SK-N-SH (cell line): ENCODE data around the gene FAM216A. TPM values are rescaled to one million over a fixed set of nuclear protein-coding genes. Genes with fewer than 3 reads are reported as not detected.

Experiments
- CTCF ChIA-PET: fragments of 300-600, 350-600 bp; formaldehyde crosslinking; extraction: SDS; loops from one replicate; lab custom pipeline; 2021; lab: Yijun Ruan, JAX
- POLR2A ChIA-PET: fragments of 350-600 bp; sonication (Branson Sonifier 250); formaldehyde crosslinking; extraction: SDS; loops from one replicate; lab custom pipeline; 2020; ENCODE audit warnings: antibody characterized with exemption, inconsistent platforms; lab: Yijun Ruan, JAX
- DNase-seq: peaks from one replicate; pipeline ENCODE4 v3.0.0; 2012
- H2AFZ ChIP-seq: fragments of 200-600 bp; sonication (generic); 2 replicates; pipeline ENCODE4 v1.8.1; 2016; ENCODE audit warnings: antibody characterized with exemption, mild to moderate bottlenecking, low read depth
- H3F3A ChIP-seq: fragments of 200-600 bp; sonication (generic); replicated peaks from 2 replicates; pipeline ENCODE3; 2016; ENCODE audit warnings: antibody characterized with exemption, mild to moderate bottlenecking; ENCODE audit not compliant: insufficient read depth
- H3K27ac ChIP-seq, 2 experiments: fragments of 200-500 bp in 1 of 2; fragments of 200-600 bp in 1 of 2; sonication (Bioruptor generic) in 1 of 2; sonication (generic), shearing (Covaris generic) in 1 of 2; 2 replicates each; pipeline versions ENCODE4 v1.5.1 to v1.6.1; 2014 to 2016; ENCODE audit warnings: low read depth in 2 of 2, inconsistent platforms in 1 of 2, low read length in 1 of 2, mild to moderate bottlenecking in 1 of 2, mixed read lengths in 1 of 2
- H3K27me3 ChIP-seq: fragments of 200-600 bp; sonication (generic), shearing (Covaris generic); 2 replicates; pipeline ENCODE4 v1.6.1; 2016; ENCODE audit warnings: mixed run types; ENCODE audit not compliant: insufficient read depth
- H3K36me3 ChIP-seq, 2 experiments: fragments of 200-500 bp in 1 of 2; fragments of 200-600 bp in 1 of 2; sonication (Bioruptor generic) in 1 of 2; sonication (generic) in 1 of 2; replicated peaks in 1 of 2; 2 replicates each; pipeline versions ENCODE3 to v1.5.1; 2014 to 2016; ENCODE audit warnings: low read length in 1 of 2, mild to moderate bottlenecking in 1 of 2; ENCODE audit not compliant: insufficient read depth in 2 of 2, control insufficient read depth in 1 of 2
- H3K4me1 ChIP-seq, 2 experiments: fragments of 200-500 bp in 1 of 2; fragments of 200-600 bp in 1 of 2; sonication (Bioruptor generic) in 1 of 2; sonication (generic), shearing (Covaris generic) in 1 of 2; 2 replicates each; pipeline versions ENCODE4 v1.5.1 to v1.6.1; 2014 to 2016; ENCODE audit warnings: low read depth in 1 of 2, low read length in 1 of 2, mixed run types in 1 of 2; ENCODE audit not compliant: insufficient read depth in 2 of 2, control insufficient read depth in 1 of 2
- H3K4me2 ChIP-seq: fragments of 200-600 bp; sonication (generic), shearing (Covaris generic); 2 replicates; pipeline ENCODE4 v1.6.1; 2017; ENCODE audit warnings: mixed run types
- H3K4me3 ChIP-seq, 2 experiments: fragments of 200-500 bp in 1 of 2; fragments of 200-600 bp in 1 of 2; sonication (Bioruptor generic) in 1 of 2; sonication (generic), shearing (Covaris generic) in 1 of 2; 2 replicates each; pipeline versions ENCODE4 v1.5.1 to v1.8.1; 2014 to 2016; ENCODE audit warnings: low read depth in 2 of 2, inconsistent platforms in 1 of 2, low read length in 1 of 2, mild to moderate bottlenecking in 1 of 2, mixed read lengths in 1 of 2, moderate library complexity in 1 of 2
- H3K79me2 ChIP-seq: fragments of 200-600 bp; sonication (generic); 2 replicates; pipeline ENCODE4 v1.8.1; 2017; ENCODE audit warnings: mild to moderate bottlenecking; ENCODE audit not compliant: insufficient read depth
- H3K9ac ChIP-seq: fragments of 200-600 bp; sonication (generic); 2 replicates; pipeline ENCODE4 v1.6.1; 2017; ENCODE audit warnings: mixed run types
- H3K9me2 ChIP-seq: fragments of 200-600 bp; sonication (generic); 2 replicates; pipeline ENCODE4 v1.6.1; 2017; ENCODE audit warnings: mixed run types
- H3K9me3 ChIP-seq: fragments of 200-600 bp; sonication (generic); 2 replicates; pipeline ENCODE4 v1.6.1; 2017; ENCODE audit warnings: mixed run types, mild to moderate bottlenecking, moderate library complexity
- H4K20me1 ChIP-seq: fragments of 200-600 bp; sonication (generic); 2 replicates; pipeline ENCODE4 v1.6.1; 2017; ENCODE audit warnings: mild to moderate bottlenecking, mixed run types; ENCODE audit not compliant: insufficient read depth
- EP300 ChIP-seq, 2 experiments: IDR thresholded peaks; 2 replicates each; pipeline versions ENCODE4 v1.4.0 to v1.6.1; 2012; ENCODE audit warnings: borderline replicate concordance in 1 of 2, low read depth in 1 of 2, low read length in 1 of 2
- EZH2phosphoT487 ChIP-seq: fragments of 200-600 bp; sonication (generic); IDR thresholded peaks from 2 replicates; pipeline ENCODE4 v1.6.1; 2017; ENCODE audit warnings: low read depth, mixed run types, mild to moderate bottlenecking, antibody characterized with exemption, moderate library complexity, borderline replicate concordance
- FOXJ3 ChIP-seq: sonication (generic); formaldehyde crosslinking; IDR thresholded peaks from 2 replicates; pipeline ENCODE4 v1.5.1; 2020; ENCODE audit warnings: mild to moderate bottlenecking, missing genetic modification reagents
- GATA2 ChIP-seq: sonication (generic); formaldehyde crosslinking; IDR thresholded peaks from 2 replicates; pipeline ENCODE4 v1.5.0; 2020; ENCODE audit warnings: mild to moderate bottlenecking, missing genetic modification reagents
- IRF3 ChIP-seq: fragments of 150-350 bp; IDR thresholded peaks from 2 replicates; pipeline ENCODE4 v1.6.1; 2016; ENCODE audit warnings: mild to moderate bottlenecking, low read depth, low read length
- JUND ChIP-seq: IDR thresholded peaks from 2 replicates; pipeline ENCODE4 v1.4.0; 2012
- MEF2A ChIP-seq: IDR thresholded peaks from 2 replicates; pipeline ENCODE4 v1.4.0; 2012; ENCODE audit warnings: low read depth, borderline replicate concordance
- MXI1 ChIP-seq: IDR thresholded peaks from 2 replicates; pipeline ENCODE4 v1.6.1; 2012; ENCODE audit warnings: mild to moderate bottlenecking, low read depth, low read length, improper control_type of control experiment
- NFIC ChIP-seq: IDR thresholded peaks from 2 replicates; pipeline ENCODE4 v1.4.0; 2012; ENCODE audit warnings: borderline replicate concordance
- NRF1 ChIP-seq: IDR thresholded peaks from 2 replicates; pipeline ENCODE4 v1.6.1; 2012; ENCODE audit warnings: low read depth, mild to moderate bottlenecking, low read length
- POLR2AphosphoS5 ChIP-seq: IDR thresholded peaks from 2 replicates; pipeline ENCODE4 v1.6.1; 2012; ENCODE audit warnings: low read depth, low read length
- RCOR1 ChIP-seq: fragments of 150-350 bp; IDR thresholded peaks from 2 replicates; pipeline ENCODE4 v1.6.1; 2017; ENCODE audit warnings: antibody characterized with exemption, low read length
- RFX5 ChIP-seq: IDR thresholded peaks from 2 replicates; pipeline ENCODE4 v1.6.1; 2012; ENCODE audit warnings: mild to moderate bottlenecking, improper control_type of control experiment, low read length
- RXRA ChIP-seq: IDR thresholded peaks from 2 replicates; pipeline ENCODE4 v1.4.0; 2012; ENCODE audit warnings: low read depth, mild to moderate bottlenecking, borderline replicate concordance
- SIN3A ChIP-seq: IDR thresholded peaks from 2 replicates; pipeline ENCODE4 v1.6.1; 2012; ENCODE audit warnings: low read depth, mild to moderate bottlenecking, low read length, moderate library complexity, borderline replicate concordance
- TCF12 ChIP-seq: IDR thresholded peaks from 2 replicates; pipeline ENCODE4 v1.4.0; 2012
- TEAD4 ChIP-seq: IDR thresholded peaks from 2 replicates; pipeline ENCODE4 v1.4.0; 2012; ENCODE audit warnings: mild to moderate bottlenecking, borderline replicate concordance; ENCODE audit not compliant: insufficient read depth
- YY1 ChIP-seq: IDR thresholded peaks from 2 replicates; pipeline ENCODE4 v1.4.0; 2012; ENCODE audit warnings: low read depth, mild to moderate bottlenecking
- WGBS: methylation state at CpG from one replicate; pipeline ENCODE4 v1.1.6; 2017; ENCODE audit warnings: low lambda C conversion rate; 5-methylcytosine and 5-hydroxymethylcytosine counted together
- polyA plus RNA-seq, 3 experiments: library from polyadenylated mRNA; depleted of rRNA; stranded (reverse); fragments of >200 nt; gene quantifications; 2 replicates each; pipeline ENCODE4 v1.2.3, GENCODE V29; 2012
- TF ChIP-seq, protein P1 (sequence below): fragments of 200-600 bp; sonication (generic); IDR thresholded peaks from 2 replicates; pipeline ENCODE4 v1.6.1; 2017; ENCODE audit warnings: antibody characterized with exemption, mild to moderate bottlenecking, moderate library complexity
- TF ChIP-seq, protein P2 (sequence below): IDR thresholded peaks from 2 replicates; pipeline ENCODE4 v1.4.0; 2012; ENCODE audit warnings: low read depth, borderline replicate concordance

The FAM216A gene
- polyA plus RNA-seq, 1 of the 3 experiments (the other 2 are of a cell fraction) = 29.8 TPM

- TF ChIP-seq, protein P1, sequence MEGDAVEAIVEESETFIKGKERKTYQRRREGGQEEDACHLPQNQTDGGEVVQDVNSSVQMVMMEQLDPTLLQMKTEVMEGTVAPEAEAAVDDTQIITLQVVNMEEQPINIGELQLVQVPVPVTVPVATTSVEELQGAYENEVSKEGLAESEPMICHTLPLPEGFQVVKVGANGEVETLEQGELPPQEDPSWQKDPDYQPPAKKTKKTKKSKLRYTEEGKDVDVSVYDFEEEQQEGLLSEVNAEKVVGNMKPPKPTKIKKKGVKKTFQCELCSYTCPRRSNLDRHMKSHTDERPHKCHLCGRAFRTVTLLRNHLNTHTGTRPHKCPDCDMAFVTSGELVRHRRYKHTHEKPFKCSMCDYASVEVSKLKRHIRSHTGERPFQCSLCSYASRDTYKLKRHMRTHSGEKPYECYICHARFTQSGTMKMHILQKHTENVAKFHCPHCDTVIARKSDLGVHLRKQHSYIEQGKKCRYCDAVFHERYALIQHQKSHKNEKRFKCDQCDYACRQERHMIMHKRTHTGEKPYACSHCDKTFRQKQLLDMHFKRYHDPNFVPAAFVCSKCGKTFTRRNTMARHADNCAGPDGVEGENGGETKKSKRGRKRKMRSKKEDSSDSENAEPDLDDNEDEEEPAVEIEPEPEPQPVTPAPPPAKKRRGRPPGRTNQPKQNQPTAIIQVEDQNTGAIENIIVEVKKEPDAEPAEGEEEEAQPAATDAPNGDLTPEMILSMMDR = no peak
- TF ChIP-seq MXI1 (no peak), TCF12 (no peak), NRF1 (no peak), IRF3 (no peak)
- TF ChIP-seq, protein P2, sequence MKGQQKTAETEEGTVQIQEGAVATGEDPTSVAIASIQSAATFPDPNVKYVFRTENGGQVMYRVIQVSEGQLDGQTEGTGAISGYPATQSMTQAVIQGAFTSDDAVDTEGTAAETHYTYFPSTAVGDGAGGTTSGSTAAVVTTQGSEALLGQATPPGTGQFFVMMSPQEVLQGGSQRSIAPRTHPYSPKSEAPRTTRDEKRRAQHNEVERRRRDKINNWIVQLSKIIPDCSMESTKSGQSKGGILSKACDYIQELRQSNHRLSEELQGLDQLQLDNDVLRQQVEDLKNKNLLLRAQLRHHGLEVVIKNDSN = no peak
Observed at GRCh38 chr12:110532644-110533043, 64.0 kb downstream of the FAM216A start (continued).

DNA sequence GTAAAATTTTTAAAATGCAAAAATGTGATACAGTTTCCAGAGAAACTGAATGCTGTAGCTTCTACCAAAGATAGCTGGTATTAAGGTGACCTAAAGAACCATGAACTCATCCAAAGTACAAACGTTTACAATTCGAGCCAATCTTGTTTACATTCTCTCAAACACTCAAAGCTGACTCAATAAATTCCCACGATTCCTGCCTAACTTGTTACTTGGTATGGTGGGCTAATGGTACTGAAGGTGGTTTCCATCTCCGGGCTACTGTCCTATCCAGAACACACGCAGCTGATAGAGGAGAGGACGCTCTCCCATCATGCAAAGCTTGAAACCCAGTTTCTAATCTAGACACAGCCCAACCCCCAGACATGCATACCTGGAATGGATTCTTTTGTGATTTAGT lies 65.0 kb downstream of the FAM216A start:
- Histone ChIP-seq H3K9ac (no peak overlapping the region), H3K9me2 (no peaks in the 10 kb centered on the region), H3K27me3 (no peaks in the 10 kb centered on the region), H3K27ac (no peak overlapping the region), H4K20me1 (no peaks in the 10 kb centered on the region), H3K36me3 (peaks cover 28 to 34% of the 10 kb centered on the region in 2 experiments), H3K4me2 (no peak overlapping the region), H3K9me3 (no peaks in the 10 kb centered on the region), H3K4me1 (peaks cover 0 to 10% of the 10 kb centered on the region in 2 experiments), H3F3A (no peaks in the 10 kb centered on the region), H2AFZ (no peak overlapping the region)
- ChIA-PET CTCF (interaction anchor here (0.6 to 1.8 kb wide), 6 partner anchors 9 to 69 kb away, joined by 3 to 7 read pairs (median 4); partner anchors contain the start of genes FAM216A and GPN3), POLR2A (no interaction called here)
- 78% methylated on average over 6 of the region's 6 CpGs for WGBS
- no peak for DNase-seq
- no peak for TF ChIP-seq POLR2AphosphoS5
- no peak for TF ChIP-seq NRF1
- TF ChIP-seq MEF2A = no peak
- no peak for TF ChIP-seq JUND
- no peak for TF ChIP-seq YY1
- TF ChIP-seq RFX5 = no peak
- no peak for TF ChIP-seq GATA2 (CRISPR knock-in tag)
- TF ChIP-seq, all 33 proteins: peak for 0
- Histone ChIP-seq H3K4me3 (no peak overlapping the region), H3K79me2 (peaks cover 9% of the 10 kb centered on the region; the same call in 1 of the 2 replicates)

DNA sequence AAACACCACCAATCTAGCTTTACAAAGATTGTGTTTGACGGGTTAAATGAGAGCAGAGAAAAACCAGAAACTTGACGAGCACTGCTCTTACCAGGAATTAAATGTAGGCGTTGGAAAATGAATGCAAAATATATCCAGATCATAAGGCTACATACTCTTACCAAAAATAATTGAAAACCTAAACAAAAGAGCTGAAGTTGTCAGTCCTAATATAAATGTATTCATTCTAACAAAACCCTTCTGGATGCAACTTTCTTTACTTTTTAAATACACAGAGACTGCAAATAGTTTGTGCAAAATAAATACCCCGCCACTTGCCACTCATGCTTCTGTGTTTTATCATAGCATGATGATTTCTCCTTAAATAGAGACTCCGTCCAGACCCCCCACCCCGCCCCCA lies 66.2 kb downstream of the FAM216A start:
- POLR2A ChIA-PET = no interaction called here
- CTCF ChIA-PET = interaction anchor here (1.0 to 3.1 kb wide), 3 partner anchors 65 to 85 kb away, joined by 3 to 7 read pairs (median 5); partner anchors contain the start of gene ARPC3

More for the DNA sequence above, 66.2 kb downstream of the FAM216A start:
- Histone ChIP-seq H3K4me3 (no peak overlapping the region), H3K9ac (no peak overlapping the region), H3K4me2 (no peak overlapping the region), H3K79me2 (peaks cover 15% of the 10 kb centered on the region; the same call in 1 of the 2 replicates), H4K20me1 (no peaks in the 10 kb centered on the region), H3K27ac (no peak overlapping the region)
- 92% methylated on average over 6 of the region's 6 CpGs for WGBS
- TF ChIP-seq RXRA (no peak), TEAD4 (no peak), SIN3A (no peak), EP300 (IDR thresholded peaks at IDR 0.05; ENCODE audit: borderline replicate concordance in 1 of 2, low read depth in 1 of 2, low read length in 1 of 2) (no peak), RCOR1 (no peak), NFIC (no peak), TCF12 (no peak), FOXJ3 (CRISPR knock-in tag) (no peak), EZH2phosphoT487 (no peak)
- TF ChIP-seq, protein P1 = no peak
- TF ChIP-seq, all 33 proteins: peak for 0
- peaks cover 40 to 44% of the 10 kb centered on the region in 2 experiments for H3K36me3 ChIP-seq
- no peak for DNase-seq
- H2AFZ ChIP-seq = no peak overlapping the region
- H3K27me3 ChIP-seq = no peaks in the 10 kb centered on the region
- peaks cover 0 to 10% of the 10 kb centered on the region in 2 experiments for H3K4me1 ChIP-seq
- no peaks in the 10 kb centered on the region for H3K9me3 ChIP-seq
- no peaks in the 10 kb centered on the region for H3K9me2 ChIP-seq
- no peaks in the 10 kb centered on the region for H3F3A ChIP-seq
